Activated naive CD8-positive, alpha-beta T cell treated with anti-CD3 and anti-CD28 coated beads for 36 hours (primary cell): Measurements from ENCODE around the gene LAMB2. TPM values are rescaled to one million over a fixed set of nuclear protein-coding genes. Genes with fewer than 3 reads are reported as not detected.

Source experiments
- DNase-seq: peaks from one replicate; pipeline ENCODE4 v3.0.0; 2021
- H3K27ac Mint-ChIP-seq: one replicate; pipeline ENCODE4 v1.8.0; 2022; ENCODE audit warnings: mild to moderate bottlenecking, moderate library complexity, mixed read lengths
- H3K27me3 Mint-ChIP-seq: one replicate; pipeline ENCODE4 v1.8.0; 2022; ENCODE audit warnings: mild to moderate bottlenecking, mixed read lengths
- H3K36me3 Mint-ChIP-seq: one replicate; pipeline ENCODE4 v1.8.0; 2021; ENCODE audit warnings: mild to moderate bottlenecking, mixed read lengths
- H3K4me1 Mint-ChIP-seq: one replicate; pipeline ENCODE4 v1.8.0; 2021; ENCODE audit warnings: mixed read lengths
- H3K4me3 Mint-ChIP-seq: one replicate; pipeline ENCODE4 v1.8.0; 2022; ENCODE audit warnings: mild to moderate bottlenecking, moderate library complexity, mixed read lengths
- H3K9me3 Mint-ChIP-seq: one replicate; pipeline ENCODE4 v1.8.0; 2022; ENCODE audit warnings: mixed read lengths
- total RNA-seq, 2 experiments: library from RNA; stranded (reverse); gene quantifications; one replicate each; pipeline ENCODE4 v1.2.3, GENCODE V29; 2021

Gene LAMB2
- not detected for total RNA-seq

- Mint-ChIP-seq H3K27me3 (peaks cover 31% of the 10 kb centered on the region), H3K27ac (no peak within 1 kb of the TSS), H3K4me1 (peaks cover 8% of the 10 kb centered on the region), H3K4me3 (peak within 1 kb of the TSS; percentile 14), H3K9me3 (no peaks in the 10 kb centered on the region), H3K36me3 (no peaks in the 10 kb centered on the region)
- no peak for DNase-seq
These were observed at the start of gene LAMB2 for GRCh38 chr3:49132437-49133225. TSS of gene LAMB2 (minus strand) at chr3:49133050. CDS start at chr3:49132867, 183 bp downstream.

- Mint-ChIP-seq H3K36me3 (no peaks in the 10 kb centered on the region), H3K4me3 (no peak overlapping the region), H3K4me1 (no peaks in the 10 kb centered on the region), H3K27ac (no peak overlapping the region), H3K27me3 (peaks cover 4% of the 10 kb centered on the region), H3K9me3 (no peaks in the 10 kb centered on the region)
- DNase-seq = no peak
These were observed 48.5 kb upstream of the LAMB2 start for GRCh38 chr3:49181351-49181750.

GRCh38 chr3:49180116-49180515, 47.3 kb upstream of the LAMB2 start:
- H3K36me3 Mint-ChIP-seq = no peaks in the 10 kb centered on the region

GRCh38 chr3:49177073-49177472, 44.2 kb upstream of the LAMB2 start:
- peaks cover 4% of the 10 kb centered on the region for H3K27me3 Mint-ChIP-seq
- no peak overlapping the region for H3K4me3 Mint-ChIP-seq
- no peak overlapping the region for H3K27ac Mint-ChIP-seq
- no peak for DNase-seq
- peaks cover 7% of the 10 kb centered on the region for H3K4me1 Mint-ChIP-seq
- H3K36me3 Mint-ChIP-seq = no peaks in the 10 kb centered on the region
- no peaks in the 10 kb centered on the region for H3K9me3 Mint-ChIP-seq

More at GRCh38 chr3:49180116-49180515, 47.3 kb upstream of the LAMB2 start:
- H3K27ac Mint-ChIP-seq = no peak overlapping the region
- no peaks in the 10 kb centered on the region for H3K4me1 Mint-ChIP-seq
- no peak overlapping the region for H3K4me3 Mint-ChIP-seq
- H3K27me3 Mint-ChIP-seq = peaks cover 4% of the 10 kb centered on the region
- no peak for DNase-seq
- no peaks in the 10 kb centered on the region for H3K9me3 Mint-ChIP-seq

GRCh38 chr3:49175530-49175929, 42.7 kb upstream of the LAMB2 start:
- peaks cover 4% of the 10 kb centered on the region for H3K27me3 Mint-ChIP-seq
- no peak overlapping the region for H3K4me3 Mint-ChIP-seq
- H3K27ac Mint-ChIP-seq = no peak overlapping the region
- H3K9me3 Mint-ChIP-seq = no peaks in the 10 kb centered on the region
- peaks cover 15% of the 10 kb centered on the region for H3K4me1 Mint-ChIP-seq
- H3K36me3 Mint-ChIP-seq = no peaks in the 10 kb centered on the region
- DNase-seq = no peak

- Mint-ChIP-seq H3K36me3 (no peaks in the 10 kb centered on the region), H3K27me3 (peaks cover 4% of the 10 kb centered on the region), H3K4me3 (no peak overlapping the region), H3K9me3 (no peaks in the 10 kb centered on the region), H3K4me1 (peaks cover 18% of the 10 kb centered on the region), H3K27ac (no peak overlapping the region)
- DNase-seq = no peak
These were observed 41.6 kb upstream of the LAMB2 start for GRCh38 chr3:49174397-49174985.

- H3K36me3 Mint-ChIP-seq = no peaks in the 10 kb centered on the region
- H3K27ac Mint-ChIP-seq = no peak overlapping the region
- no peak overlapping the region for H3K4me3 Mint-ChIP-seq
- H3K4me1 Mint-ChIP-seq = peaks cover 18% of the 10 kb centered on the region
- no peaks in the 10 kb centered on the region for H3K27me3 Mint-ChIP-seq
- no peaks in the 10 kb centered on the region for H3K9me3 Mint-ChIP-seq
- no peak for DNase-seq
These were observed 40.9 kb upstream of the LAMB2 start for GRCh38 chr3:49173792-49174170.

GRCh38 chr3:49173116-49173791, 40.4 kb upstream of the LAMB2 start:
- Mint-ChIP-seq H3K4me3 (no peak overlapping the region), H3K36me3 (no peaks in the 10 kb centered on the region), H3K27me3 (no peaks in the 10 kb centered on the region), H3K9me3 (no peaks in the 10 kb centered on the region), H3K27ac (no peak overlapping the region), H3K4me1 (peaks cover 18% of the 10 kb centered on the region)
- DNase-seq = no peak

GRCh38 chr3:49172551-49173041, 39.7 kb upstream of the LAMB2 start:
- no peaks in the 10 kb centered on the region for H3K27me3 Mint-ChIP-seq
- peaks cover 18% of the 10 kb centered on the region for H3K4me1 Mint-ChIP-seq
- no peaks in the 10 kb centered on the region for H3K9me3 Mint-ChIP-seq
- no peak overlapping the region for H3K4me3 Mint-ChIP-seq
- H3K36me3 Mint-ChIP-seq = no peaks in the 10 kb centered on the region
- no peak for DNase-seq
- H3K27ac Mint-ChIP-seq = no peak overlapping the region

- Mint-ChIP-seq H3K36me3 (no peaks in the 10 kb centered on the region), H3K27me3 (no peaks in the 10 kb centered on the region), H3K27ac (no peak overlapping the region), H3K4me1 (peaks cover 19% of the 10 kb centered on the region), H3K4me3 (no peak overlapping the region), H3K9me3 (no peaks in the 10 kb centered on the region)
- no peak for DNase-seq
These were observed 39.1 kb upstream of the LAMB2 start for GRCh38 chr3:49171775-49172500.

GRCh38 chr3:49171119-49171774, 38.4 kb upstream of the LAMB2 start, which contains the start of gene KLHDC8B:
TSS of gene KLHDC8B (plus strand) at chr3:49171598. CDS start at chr3:49172770, 1,172 bp downstream.
- peak within 1 kb of the TSS; percentile 54 for H3K27ac Mint-ChIP-seq
- H3K9me3 Mint-ChIP-seq = no peaks in the 10 kb centered on the region
- H3K36me3 Mint-ChIP-seq = peaks cover under 1% of the 10 kb centered on the region
- DNase-seq = peak; percentile 87
- peak within 1 kb of the TSS; percentile 81 for H3K4me3 Mint-ChIP-seq
- H3K4me1 Mint-ChIP-seq = peaks cover 24% of the 10 kb centered on the region
- H3K27me3 Mint-ChIP-seq = no peaks in the 10 kb centered on the region

- Mint-ChIP-seq H3K36me3 (peaks cover 2% of the 10 kb centered on the region), H3K9me3 (no peaks in the 10 kb centered on the region), H3K4me1 (peaks cover 26% of the 10 kb centered on the region), H3K4me3 (peak overlapping the region; percentile 81), H3K27me3 (no peaks in the 10 kb centered on the region), H3K27ac (peak overlapping the region; percentile 54)
- no peak for DNase-seq
These were observed 37.9 kb upstream of the LAMB2 start for GRCh38 chr3:49170744-49171118.

GRCh38 chr3:49166752-49167556, 34.1 kb upstream of the LAMB2 start:
- H3K36me3 Mint-ChIP-seq = peaks cover 27% of the 10 kb centered on the region

More at GRCh38 chr3:49166752-49167556, 34.1 kb upstream of the LAMB2 start:
- peak overlapping the region; percentile 88 for H3K27ac Mint-ChIP-seq
- no peaks in the 10 kb centered on the region for H3K27me3 Mint-ChIP-seq
- DNase-seq = no peak
- peak overlapping the region; percentile 85 for H3K4me3 Mint-ChIP-seq
- H3K9me3 Mint-ChIP-seq = no peaks in the 10 kb centered on the region
- H3K4me1 Mint-ChIP-seq = peaks cover 35% of the 10 kb centered on the region
